ENCODE results near the gene GATAD2A.

Gene GATAD2A

GRCh38 chr19:19491321-19492025, 86.0 kb downstream of the GATAD2A start:
- DNase-seq = no peak

GRCh38 chr19:19492026-19492610, 86.6 kb downstream of the GATAD2A start:
- DNase-seq = no peak

- DNase-seq = no peak
These were observed 88.5 kb downstream of the GATAD2A start for GRCh38 chr19:19493841-19494546.

GRCh38 chr19:19495614-19496603, 90.4 kb downstream of the GATAD2A start:
- no peak for DNase-seq

- no peak for DNase-seq
These were observed 92.9 kb downstream of the GATAD2A start for GRCh38 chr19:19498255-19498991.

- DNase-seq = no peak
These were observed 94.0 kb downstream of the GATAD2A start for GRCh38 chr19:19499272-19499995.

GRCh38 chr19:19500975-19501644, 95.6 kb downstream of the GATAD2A start:
- DNase-seq = no peak

- no peak for DNase-seq
These were observed 96.3 kb downstream of the GATAD2A start for GRCh38 chr19:19501798-19502197.

- no peak for DNase-seq
These were observed 96.8 kb downstream of the GATAD2A start for GRCh38 chr19:19502281-19502680.

GRCh38 chr19:19502808-19503602, 97.5 kb downstream of the GATAD2A start:
- no peak for DNase-seq

- DNase-seq = no peak
These were observed 99.5 kb downstream of the GATAD2A start for GRCh38 chr19:19504754-19505668.

- no peak for DNase-seq
These were observed 100.3 kb downstream of the GATAD2A start for GRCh38 chr19:19505669-19506326.

- no peak for DNase-seq
These were observed 101.1 kb downstream of the GATAD2A start for GRCh38 chr19:19506592-19506991.

GRCh38 chr19:19507354-19507753, 101.9 kb downstream of the GATAD2A start:
- DNase-seq = no peak

- DNase-seq = no peak
These were observed 102.7 kb downstream of the GATAD2A start for GRCh38 chr19:19508217-19508616.

- DNase-seq = no peak
These were observed 105.0 kb downstream of the GATAD2A start for GRCh38 chr19:19510432-19510831.

- no peak for DNase-seq
These were observed 108.2 kb downstream of the GATAD2A start for GRCh38 chr19:19513682-19514081.

- DNase-seq = no peak
These were observed 108.8 kb downstream of the GATAD2A start for GRCh38 chr19:19514215-19514657.

Measured in CD4-positive, alpha-beta T cell treated with Interleukin-17A for 4 hours (primary cell).